ENCODE measurements around the gene NCCRP1. TPM values are rescaled to one million over a fixed set of nuclear protein-coding genes. Genes with fewer than 3 reads are reported as not detected.

The NCCRP1 gene
- total RNA-seq, 4 donors from 2014 or later, result not detected

- TF ChIP-seq CTCF (IDR thresholded peaks at IDR 0.05; ENCODE audit: low read depth), result no peak
Observed at GRCh38 chr19:39177110-39177699, 19.6 kb upstream of the NCCRP1 start.

GRCh38 chr19:39177736-39178135, 19.0 kb upstream of the NCCRP1 start:
- no peak for TF ChIP-seq CTCF (IDR thresholded peaks at IDR 0.05; ENCODE audit: low read depth)

DNA sequence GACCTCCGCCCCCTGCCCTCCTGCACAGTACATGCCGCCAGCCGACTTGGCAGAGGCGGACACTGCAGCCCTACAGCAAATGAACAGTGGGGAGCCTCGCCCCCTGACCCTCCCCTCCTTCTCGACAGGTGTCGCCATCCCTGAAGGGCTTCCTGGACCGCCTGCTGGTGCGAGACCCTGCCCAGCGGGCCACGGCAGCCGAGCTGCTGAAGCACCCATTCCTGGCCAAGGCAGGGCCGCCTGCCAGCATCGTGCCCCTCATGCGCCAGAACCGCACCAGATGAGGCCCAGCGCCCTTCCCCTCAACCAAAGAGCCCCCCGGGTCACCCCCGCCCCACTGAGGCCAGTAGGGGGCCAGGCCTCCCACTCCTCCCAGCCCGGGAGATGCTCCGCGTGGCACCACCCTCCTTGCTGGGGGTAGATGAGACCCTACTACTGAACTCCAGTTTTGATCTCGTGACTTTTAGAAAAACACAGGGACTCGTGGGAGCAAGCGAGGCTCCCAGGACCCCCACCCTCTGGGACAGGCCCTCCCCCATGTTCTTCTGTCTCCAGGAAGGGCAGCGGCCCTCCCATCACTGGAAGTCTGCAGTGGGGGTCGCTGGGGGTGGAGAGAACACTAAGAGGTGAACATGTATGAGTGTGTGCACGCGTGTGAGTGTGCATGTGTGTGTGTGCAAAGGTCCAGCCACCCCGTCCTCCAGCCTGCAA, 18.3 kb upstream of the NCCRP1 start:
- no peak for TF ChIP-seq CTCF (IDR thresholded peaks at IDR 0.05; ENCODE audit: low read depth)

- TF ChIP-seq CTCF (IDR thresholded peaks at IDR 0.05; ENCODE audit: low read depth), result no peak
Observed at GRCh38 chr19:39179754-39180153, 17.0 kb upstream of the NCCRP1 start.

- TF ChIP-seq CTCF (IDR thresholded peaks at IDR 0.05; ENCODE audit: low read depth), result no peak
Observed at GRCh38 chr19:39180749-39181148, 16.0 kb upstream of the NCCRP1 start.

- no peak for TF ChIP-seq CTCF (IDR thresholded peaks at IDR 0.05; ENCODE audit: low read depth)
Observed at GRCh38 chr19:39181500-39182173, 15.1 kb upstream of the NCCRP1 start.

- TF ChIP-seq CTCF (IDR thresholded peaks at IDR 0.05; ENCODE audit: low read depth), result no peak
Observed at GRCh38 chr19:39182174-39182505, 14.6 kb upstream of the NCCRP1 start.

Data from subcutaneous adipose tissue (tissue), 4 donors.